DND-41 (cell line): ENCODE results near the gene ATXN1.

Experiments used
- ATAC-seq: fragments of 200-7000 bp; cut with Tn5 transposase; 3 replicates; pipeline ENCODE4 v1.9.1; 2021; ENCODE audit warnings: low read depth; ENCODE audit not compliant: insufficient read depth
- DNase-seq: peaks from one replicate; pipeline ENCODE4 v3.0.0-alpha.2; 2020
- H2AFZ ChIP-seq: 2 replicates; pipeline ENCODE4 v1.6.0; 2012; ENCODE audit warnings: low read depth, low read length
- H3K27ac ChIP-seq: 2 replicates; pipeline ENCODE4 v1.5.1; 2012; ENCODE audit warnings: low read length, inconsistent platforms
- H3K27me3 ChIP-seq: fragments of 200-600 bp; sonication (generic); 2 replicates; pipeline ENCODE4 v1.6.0; 2012; ENCODE audit warnings: low read length, mild to moderate bottlenecking, inconsistent platforms; ENCODE audit not compliant: insufficient read depth, poor library complexity
- H3K36me3 ChIP-seq: 2 replicates; pipeline ENCODE4 v1.5.1; 2012; ENCODE audit warnings: low read length, inconsistent platforms; ENCODE audit not compliant: insufficient read depth
- H3K4me1 ChIP-seq: 2 replicates; pipeline ENCODE4 v1.5.1; 2012; ENCODE audit warnings: mild to moderate bottlenecking, low read length; ENCODE audit not compliant: insufficient read depth
- H3K4me2 ChIP-seq: 2 replicates; pipeline ENCODE4 v1.6.0; 2012; ENCODE audit warnings: mild to moderate bottlenecking, moderate library complexity, low read length, inconsistent platforms; ENCODE audit not compliant: insufficient read depth
- H3K4me3 ChIP-seq, 2 experiments: fragments of 200-600 bp in 1 of 2; shearing (Covaris generic) in 1 of 2; 2 replicates each; pipeline ENCODE4 v1.5.1; 2012 to 2016; ENCODE audit warnings: inconsistent platforms in 2 of 2, low read length in 2 of 2, mild to moderate bottlenecking in 2 of 2, low read depth in 1 of 2, moderate library complexity in 1 of 2
- H3K79me2 ChIP-seq: 2 replicates; pipeline ENCODE4 v1.6.0; 2012; ENCODE audit warnings: low read length, inconsistent platforms; ENCODE audit not compliant: insufficient read depth
- H3K9ac ChIP-seq: 2 replicates; pipeline ENCODE4 v1.6.0; 2012; ENCODE audit warnings: low read depth, mild to moderate bottlenecking, inconsistent platforms, low read length, moderate library complexity
- H3K9me3 ChIP-seq: 2 replicates; pipeline ENCODE4 v1.5.1; 2012; ENCODE audit warnings: low read length, moderate library complexity, mild to moderate bottlenecking, inconsistent platforms; ENCODE audit not compliant: insufficient read depth, severe bottlenecking
- H4K20me1 ChIP-seq: 2 replicates; pipeline ENCODE4 v1.6.0; 2012; ENCODE audit warnings: low read length; ENCODE audit not compliant: insufficient read depth
- CTCF ChIP-seq: IDR thresholded peaks from 2 replicates; pipeline ENCODE4 v1.5.1; 2012; ENCODE audit warnings: borderline replicate concordance, low read length, moderate library complexity, mild to moderate bottlenecking; ENCODE audit not compliant: poor library complexity, severe bottlenecking; ENCODE audit errors: extremely low read depth
- EZH2 ChIP-seq: IDR thresholded peaks from 3 replicates; pipeline ENCODE4 v1.6.1; 2012; ENCODE audit warnings: borderline replicate concordance, low read depth, mild to moderate bottlenecking, moderate library complexity, low read length, inconsistent platforms; ENCODE audit not compliant: severe bottlenecking

The ATXN1 gene

DNA sequence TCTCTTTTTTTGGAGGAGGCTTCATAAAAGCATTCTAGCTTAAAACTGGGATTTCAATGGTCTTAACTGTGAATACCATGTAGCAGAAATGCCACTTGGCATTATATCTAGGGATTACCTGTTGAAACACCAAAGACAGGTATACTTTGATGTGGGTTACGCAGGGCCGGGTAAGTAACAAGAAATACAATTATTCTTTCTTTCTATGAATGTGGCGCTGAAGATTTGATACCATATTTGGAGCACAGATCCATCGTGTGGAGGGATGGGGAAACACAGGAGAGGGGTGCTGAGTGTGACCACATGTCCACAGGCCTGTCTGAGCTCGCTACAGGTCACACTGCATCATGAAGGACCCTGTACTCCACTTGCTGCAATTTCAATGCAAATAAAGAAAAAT lies 265.1 kb downstream of the ATXN1 start:
- no peak overlapping the region for H3K4me3 ChIP-seq
- H3K9me3 ChIP-seq = no peaks in the 10 kb centered on the region
- H4K20me1 ChIP-seq = no peaks in the 10 kb centered on the region
- H3K27ac ChIP-seq = no peak overlapping the region
- no peaks in the 10 kb centered on the region for H3K36me3 ChIP-seq
- no peak overlapping the region for H2AFZ ChIP-seq
- H3K4me2 ChIP-seq = no peak overlapping the region
- H3K79me2 ChIP-seq = no peaks in the 10 kb centered on the region
- H3K9ac ChIP-seq = no peak overlapping the region
- ATAC-seq = no peak
- no peaks in the 10 kb centered on the region for H3K27me3 ChIP-seq
- peaks cover 5% of the 10 kb centered on the region; the same call in 1 of the 2 replicates for H3K4me1 ChIP-seq
- TF ChIP-seq EZH2 (no peak), CTCF (no peak)
- DNase-seq = no peak

GRCh38 chr6:16494793-16495192 lies 266.5 kb downstream of the ATXN1 start:
- Histone ChIP-seq H3K9me3 (no peaks in the 10 kb centered on the region), H3K4me3 (no peak overlapping the region), H3K79me2 (no peaks in the 10 kb centered on the region), H3K27ac (no peak overlapping the region), H3K9ac (no peak overlapping the region), H3K36me3 (no peaks in the 10 kb centered on the region), H2AFZ (no peak overlapping the region), H3K4me1 (peaks cover 5% of the 10 kb centered on the region; the same call in 1 of the 2 replicates), H3K27me3 (no peaks in the 10 kb centered on the region), H3K4me2 (no peak overlapping the region), H4K20me1 (no peaks in the 10 kb centered on the region)
- DNase-seq (no peak), ATAC-seq (no peak)
- TF ChIP-seq EZH2 = no peak
- no peak for TF ChIP-seq CTCF

DNA sequence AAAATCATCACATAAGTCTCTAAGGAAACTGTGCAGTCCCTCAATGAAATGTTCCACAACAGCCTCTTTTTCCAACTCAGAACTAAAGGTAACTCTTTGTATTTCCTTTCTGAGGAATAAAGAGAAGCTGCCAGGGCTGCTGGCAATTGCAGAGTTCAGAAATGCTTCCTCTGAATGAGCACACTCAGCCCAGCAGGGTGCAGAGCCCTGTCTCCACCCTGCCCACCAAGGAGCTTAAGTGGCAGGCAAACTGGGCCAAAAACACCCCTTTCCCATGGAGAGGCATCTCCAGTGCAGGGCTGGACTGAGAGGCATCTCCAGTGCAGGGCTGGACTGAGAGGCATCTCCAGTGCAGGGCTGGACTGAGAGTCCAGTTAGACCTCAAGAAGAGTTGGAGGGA lies 267.5 kb downstream of the ATXN1 start:
- no peaks in the 10 kb centered on the region for H3K9me3 ChIP-seq
- peaks cover 5% of the 10 kb centered on the region; the same call in 1 of the 2 replicates for H3K4me1 ChIP-seq
- DNase-seq (no peak), ATAC-seq (no peak)
- TF ChIP-seq CTCF = no peak
- no peak for TF ChIP-seq EZH2
- no peaks in the 10 kb centered on the region for H3K36me3 ChIP-seq
- H4K20me1 ChIP-seq = no peaks in the 10 kb centered on the region
- H3K4me3 ChIP-seq = no peak overlapping the region
- H3K79me2 ChIP-seq = no peaks in the 10 kb centered on the region
- H3K27ac ChIP-seq = no peak overlapping the region
- no peak overlapping the region for H3K9ac ChIP-seq
- H3K27me3 ChIP-seq = no peaks in the 10 kb centered on the region
- H2AFZ ChIP-seq = no peak overlapping the region
- H3K4me2 ChIP-seq = no peak overlapping the region

- Histone ChIP-seq H2AFZ (no peak overlapping the region), H3K79me2 (no peaks in the 10 kb centered on the region), H3K27me3 (no peaks in the 10 kb centered on the region), H3K36me3 (no peaks in the 10 kb centered on the region), H3K9me3 (no peaks in the 10 kb centered on the region), H3K27ac (no peak overlapping the region), H3K4me3 (no peak overlapping the region), H3K9ac (no peak overlapping the region), H3K4me2 (no peak overlapping the region), H3K4me1 (peaks cover 5% of the 10 kb centered on the region; the same call in 1 of the 2 replicates), H4K20me1 (no peaks in the 10 kb centered on the region)
- no peak for TF ChIP-seq EZH2
- ATAC-seq = no peak
- DNase-seq = no peak
Observed at GRCh38 chr6:16493112-16493511, 268.1 kb downstream of the ATXN1 start.
